ENCODE measurements around the gene CNTFR.

CNTFR gene

DNA sequence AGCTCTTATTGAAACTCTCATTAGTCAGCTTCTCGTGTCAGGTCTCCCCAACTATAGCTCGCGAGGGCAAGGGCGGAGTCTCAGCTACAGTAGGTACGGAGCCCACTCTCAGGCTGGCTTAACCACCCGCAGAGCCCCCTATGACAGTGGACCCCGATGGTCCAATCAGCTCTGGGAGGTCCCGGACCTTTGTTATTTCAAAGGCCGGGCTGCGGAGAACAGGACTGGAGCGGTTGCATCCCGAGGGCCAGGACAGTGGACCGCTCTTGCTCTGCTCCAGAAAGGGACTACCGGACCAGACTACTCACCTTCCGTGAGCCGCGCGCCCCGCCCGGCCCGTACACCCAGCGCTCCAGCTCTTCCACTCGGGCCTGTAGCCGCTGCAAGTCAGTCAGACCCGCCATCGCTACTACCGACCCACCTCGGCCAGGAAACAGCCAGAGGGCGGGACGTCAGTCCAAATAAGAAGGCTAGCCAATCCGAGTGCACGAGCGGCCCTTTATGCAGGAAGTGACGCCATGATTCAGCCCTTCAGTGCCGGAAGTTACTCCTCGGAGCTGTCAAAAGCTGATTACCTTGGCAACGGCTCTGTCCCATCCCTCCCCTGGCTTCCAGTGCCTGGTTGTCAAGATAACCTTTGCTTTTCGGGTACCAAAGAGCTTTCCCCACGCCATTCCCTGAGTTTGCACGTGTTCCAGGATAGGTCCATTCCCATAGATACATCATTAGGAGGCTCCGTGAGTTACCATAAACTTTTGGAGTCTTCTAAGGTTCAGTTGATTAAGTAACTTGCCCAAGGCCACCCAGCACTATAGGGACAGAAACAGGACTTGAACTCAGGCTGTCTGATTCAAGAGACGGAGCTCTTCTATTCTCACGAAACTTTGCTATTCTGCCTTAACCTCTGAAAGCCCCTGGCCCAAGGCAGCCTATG, 30.8 kb upstream of the CNTFR start, which contains the start of gene DCTN3:
Gene DCTN3 (minus strand): TSS at position 435 of the 934 bp plus-strand sequence. CDS start 31 bp downstream, at position 404.
- DNase-seq (ENCODE audit: low read depth): peak; percentile 80

DNA sequence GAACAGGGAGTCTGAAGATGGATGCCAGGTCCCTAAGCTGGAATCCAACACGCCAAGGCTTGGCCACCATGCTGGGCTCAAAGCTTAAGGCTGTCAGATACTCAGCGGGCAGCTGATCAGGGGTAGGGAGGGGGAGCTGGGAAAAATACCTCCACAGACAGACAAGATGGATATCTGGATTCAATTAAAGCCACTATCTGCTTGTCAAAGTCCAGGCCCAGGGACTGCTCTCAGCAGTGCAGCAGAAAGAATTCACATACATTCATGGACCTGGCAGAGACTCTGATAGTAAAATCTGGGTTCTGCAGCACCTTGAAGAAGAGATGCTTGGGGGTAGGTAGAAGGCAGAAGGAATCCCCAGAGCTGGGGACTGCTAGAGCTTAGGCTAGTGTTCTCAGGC, 25.6 kb upstream of the CNTFR start:
- no peak for DNase-seq (ENCODE audit: low read depth)

DNA sequence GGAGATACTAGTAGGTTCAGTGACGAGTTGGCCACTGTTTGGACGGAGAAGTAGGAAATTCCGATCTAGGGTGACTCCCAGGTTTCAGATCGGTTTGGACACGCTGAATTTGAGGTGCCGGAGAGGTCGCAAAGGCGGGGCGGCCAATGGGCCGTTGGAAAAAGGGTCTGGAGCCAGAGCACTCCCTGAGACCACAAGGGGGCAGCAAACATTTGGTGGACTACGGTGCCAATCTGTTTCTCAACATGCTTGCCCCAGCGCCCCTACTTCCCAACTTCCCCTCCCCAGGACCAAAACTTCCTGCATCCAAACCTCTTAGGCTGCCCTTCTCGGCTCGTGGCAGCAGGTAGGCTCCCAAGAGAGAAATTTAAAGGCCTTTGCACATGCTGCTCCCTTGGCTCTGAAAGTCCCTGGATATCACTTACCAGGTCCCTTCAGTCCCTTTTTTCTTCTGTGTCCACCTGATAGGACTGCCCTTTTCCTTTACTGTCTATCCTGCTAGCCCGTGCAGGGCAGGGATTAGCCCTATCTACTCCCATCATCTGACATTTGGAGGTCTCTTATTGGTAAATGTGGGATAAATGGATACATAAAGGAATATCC, 23.4 kb upstream of the CNTFR start:
- peak; percentile 48 for DNase-seq (ENCODE audit: low read depth)

DNA sequence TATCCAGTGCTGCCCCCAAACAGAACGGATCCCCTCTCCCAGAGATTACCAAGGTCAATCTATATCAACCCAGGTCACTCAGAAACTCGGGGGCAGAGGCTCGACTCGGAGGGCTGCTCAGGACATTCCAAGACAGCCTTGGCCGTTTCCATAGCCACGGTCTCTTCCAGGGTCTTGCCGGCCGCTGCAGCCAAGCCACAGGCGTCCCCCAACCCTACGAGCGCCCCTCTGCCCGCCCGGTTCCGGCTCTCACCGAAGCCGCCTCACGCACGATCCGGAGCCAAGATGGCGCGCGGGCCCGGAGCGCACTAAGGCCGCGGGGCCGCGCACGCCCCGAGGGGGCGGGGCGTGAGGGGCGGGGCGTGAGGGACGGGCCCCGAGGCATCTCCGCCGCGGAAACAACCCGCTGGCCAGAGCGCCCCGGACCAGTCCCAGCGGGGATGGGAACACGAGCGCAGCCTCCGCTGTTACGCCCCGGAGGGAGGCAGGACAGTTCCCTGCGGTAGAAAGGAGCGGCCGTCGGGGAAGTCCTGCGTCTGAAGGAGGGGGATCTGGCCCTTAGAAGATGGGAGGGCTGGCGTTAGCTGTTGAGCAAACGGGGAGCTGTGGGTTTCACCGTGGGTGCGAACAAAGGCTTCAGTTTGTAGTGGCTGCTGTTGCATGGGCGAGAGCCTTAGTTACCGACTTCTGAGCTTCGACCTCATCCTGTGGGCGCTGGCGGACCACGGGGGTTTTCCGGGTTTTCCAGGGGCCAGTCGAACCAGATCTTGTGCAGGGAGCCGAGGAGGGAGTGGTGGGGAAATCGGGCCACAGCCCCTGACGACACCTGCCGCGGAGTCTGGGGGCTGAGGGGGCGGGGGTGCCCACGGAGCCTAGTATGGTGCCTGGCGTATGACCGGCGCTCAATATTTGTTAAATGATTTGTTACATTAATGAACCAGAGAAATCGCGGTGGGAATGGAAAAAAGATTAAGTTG, 22.6 kb upstream of the CNTFR start, which contains the start of gene RPP25L:
Gene RPP25L (minus strand): TSS at position 287 of the 977 bp plus-strand sequence. CDS start 801 bp downstream, outside the sequence.
- DNase-seq (ENCODE audit: low read depth): peak; percentile 76

DNA sequence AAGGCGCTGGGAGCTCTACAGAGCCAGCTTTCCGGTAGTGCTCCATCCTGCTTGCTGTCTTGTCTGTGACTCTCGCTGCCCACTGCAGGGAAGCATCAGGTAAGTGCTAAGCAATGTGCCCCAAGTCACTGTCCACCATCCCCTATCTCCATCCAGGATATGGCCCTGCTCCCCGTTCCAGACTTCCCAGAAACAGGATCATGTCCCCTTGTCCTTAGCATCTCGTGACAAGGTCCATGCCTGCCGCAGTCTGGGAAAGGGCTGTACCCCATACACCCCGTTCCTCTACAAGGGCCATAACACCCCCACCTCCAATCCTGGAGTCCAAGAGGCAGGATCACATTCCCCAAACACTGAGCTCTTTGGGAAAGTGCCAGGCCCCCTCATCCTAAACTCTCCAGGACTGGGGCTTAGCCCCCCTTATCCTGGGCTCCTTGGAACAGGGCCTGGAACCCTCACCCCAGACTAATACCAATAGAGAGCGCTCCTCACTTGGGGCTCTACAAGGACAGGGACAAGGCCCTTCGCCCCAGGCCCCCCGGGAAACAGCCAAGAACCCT, 21.8 kb upstream of the CNTFR start:
- DNase-seq (ENCODE audit: low read depth): no peak

DNA sequence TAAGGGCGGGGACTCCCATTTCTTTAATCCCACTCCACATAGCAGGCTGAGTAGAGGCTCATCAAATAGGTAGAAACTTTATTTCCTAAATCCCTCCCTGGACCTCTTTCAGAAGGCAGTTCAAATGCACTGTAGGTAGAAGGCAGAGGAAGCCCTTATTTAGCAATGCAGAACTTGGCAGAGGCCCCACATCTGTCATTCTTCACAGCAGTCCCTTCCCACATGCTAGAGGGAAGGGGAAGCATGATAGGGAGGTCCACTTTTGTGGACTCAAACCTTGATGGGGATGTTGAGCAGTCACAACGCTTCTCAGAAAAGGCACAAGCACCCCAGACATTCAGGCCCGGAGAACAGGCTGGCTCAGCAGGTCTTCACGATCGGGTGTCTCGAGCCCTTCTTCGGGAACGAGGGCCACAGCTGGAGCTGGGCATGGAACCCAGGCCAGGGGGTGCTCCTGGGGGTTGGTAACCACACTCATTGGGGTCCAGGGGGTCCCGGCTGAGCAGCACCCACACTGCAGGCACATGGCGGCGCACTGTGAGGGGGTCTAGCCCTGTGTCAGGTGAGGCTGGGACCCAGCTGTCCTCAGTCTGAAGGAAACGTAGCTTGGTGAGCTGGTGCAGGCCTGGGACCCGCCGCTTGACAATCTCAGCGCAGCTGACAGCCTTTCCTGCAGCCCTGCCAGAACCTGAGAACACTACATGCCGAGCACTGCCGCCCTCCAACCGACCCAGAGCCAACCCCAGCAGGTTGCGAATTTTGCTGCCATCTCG, 21.1 kb upstream of the CNTFR start:
- DNase-seq (ENCODE audit: low read depth): no peak

DNA sequence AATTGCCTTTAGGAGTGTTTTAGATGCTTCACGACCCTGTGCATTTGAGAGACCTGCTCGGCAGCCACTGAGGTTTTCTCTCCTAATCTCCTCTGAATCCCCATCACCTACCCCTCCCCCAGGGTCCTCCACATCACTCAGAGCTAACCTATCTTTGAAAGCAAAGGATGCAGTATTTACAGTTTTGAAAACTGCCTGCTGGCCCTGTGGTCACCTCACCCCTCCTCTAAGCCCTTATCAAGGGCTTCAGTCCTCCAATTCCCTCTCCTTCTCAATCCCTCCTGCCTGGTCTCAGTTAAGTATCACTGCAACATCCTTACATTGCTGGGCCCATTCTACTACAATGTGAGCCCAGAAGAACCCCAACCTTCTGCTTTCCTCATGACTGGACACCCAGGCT, 17.8 kb upstream of the CNTFR start:
- no peak for DNase-seq (ENCODE audit: low read depth)

DNA sequence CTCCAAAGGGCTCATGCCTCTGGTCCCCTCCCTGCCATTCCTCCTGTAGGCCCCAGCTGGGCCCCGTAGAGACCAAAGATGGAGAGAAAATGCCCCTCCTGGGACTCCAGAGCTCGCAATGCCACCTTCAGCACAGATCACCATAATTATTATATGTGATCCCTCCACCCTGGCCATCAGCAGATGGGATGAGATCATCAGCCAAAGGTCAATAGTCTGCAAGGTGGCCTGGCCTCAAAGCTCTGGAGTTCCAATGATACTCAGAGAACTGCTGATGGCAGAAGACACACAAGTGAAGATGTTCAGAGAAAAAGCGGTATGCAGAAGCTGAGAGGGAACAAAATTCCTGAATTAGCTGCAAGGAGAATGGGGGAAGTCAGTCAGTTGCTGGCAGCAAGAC, 17.4 kb upstream of the CNTFR start:
- DNase-seq (ENCODE audit: low read depth): no peak

DNA sequence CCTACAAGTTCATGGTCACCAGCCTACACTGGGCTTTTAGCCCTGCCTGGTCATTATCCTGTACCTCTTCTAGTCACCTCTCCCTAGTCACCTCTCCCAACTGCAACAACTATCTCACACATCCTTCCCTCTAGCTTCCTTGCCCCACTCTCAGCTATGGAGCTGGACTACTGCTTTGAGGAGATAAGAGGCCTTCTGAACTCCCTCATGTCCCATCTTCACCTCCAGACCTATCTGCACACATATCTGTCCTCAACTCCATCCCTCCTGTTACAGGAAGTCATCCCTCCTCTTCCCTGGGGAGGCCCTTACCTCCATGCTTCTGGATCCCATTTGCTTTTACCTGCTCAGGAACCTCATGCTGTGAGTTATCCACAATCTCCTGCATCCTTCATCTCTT, 16.7 kb upstream of the CNTFR start:
- DNase-seq (ENCODE audit: low read depth): no peak

DNA sequence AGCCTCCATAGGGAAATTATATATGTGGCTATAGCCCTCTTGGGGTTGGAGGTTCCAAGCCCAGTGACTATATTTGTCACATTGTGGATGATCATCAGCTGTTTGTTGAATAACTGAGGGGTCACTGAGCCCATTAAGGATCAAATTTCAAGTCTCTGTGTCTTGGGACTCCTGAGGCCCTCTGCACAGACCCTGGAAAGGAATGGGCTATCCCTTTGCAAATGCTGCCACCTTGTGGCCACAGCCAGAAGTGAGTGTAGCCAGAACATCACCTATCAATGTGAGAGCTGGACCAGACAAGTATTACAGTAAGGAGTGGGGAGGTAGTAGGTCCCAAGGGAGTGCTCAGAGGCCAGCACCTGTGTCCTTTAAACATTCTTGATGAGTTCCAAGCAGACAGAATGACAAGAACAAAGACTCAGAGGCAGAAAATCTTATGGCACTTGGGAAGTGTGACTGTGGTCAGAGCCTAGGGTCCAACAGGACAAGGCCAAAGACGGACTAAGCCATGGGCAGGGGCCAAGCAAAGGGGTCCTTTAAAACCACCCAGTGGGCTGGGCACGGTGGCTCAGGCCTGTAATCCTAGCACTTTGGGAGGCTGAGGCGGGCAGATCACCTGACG, 14.2 kb upstream of the CNTFR start:
- DNase-seq (ENCODE audit: low read depth): peak; percentile 76

DNA sequence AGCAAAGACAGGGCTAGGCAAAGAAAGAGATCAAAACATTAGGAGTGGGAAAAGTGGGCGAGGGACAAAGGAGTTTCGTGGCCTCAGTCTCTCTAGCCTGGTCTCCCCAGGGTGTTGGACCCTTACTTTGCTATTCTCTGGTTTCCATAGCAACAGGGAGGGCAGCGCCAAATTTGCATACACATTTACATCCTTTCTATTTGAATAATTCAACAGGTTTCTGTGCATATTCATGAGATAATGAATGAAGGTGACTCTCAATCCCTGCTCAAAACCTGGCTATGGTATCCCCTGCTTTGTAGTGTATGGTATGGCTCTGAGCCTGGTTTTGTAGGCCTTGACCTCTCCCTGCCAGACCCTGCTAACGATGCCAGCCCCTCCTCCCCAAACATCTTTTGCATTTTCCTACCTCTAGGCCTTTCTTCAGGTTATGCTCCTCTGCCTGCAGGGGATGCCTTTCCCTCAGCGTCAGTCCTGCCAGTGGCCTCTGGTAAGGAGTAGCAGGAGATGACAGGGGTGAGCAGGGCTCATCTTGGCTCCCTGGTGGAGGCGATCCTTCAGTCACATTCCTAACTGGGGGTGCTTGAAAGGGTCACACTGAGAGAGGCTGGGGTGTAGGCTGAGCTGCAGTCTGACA, 12.5 kb upstream of the CNTFR start:
- DNase-seq (ENCODE audit: low read depth): no peak

DNA sequence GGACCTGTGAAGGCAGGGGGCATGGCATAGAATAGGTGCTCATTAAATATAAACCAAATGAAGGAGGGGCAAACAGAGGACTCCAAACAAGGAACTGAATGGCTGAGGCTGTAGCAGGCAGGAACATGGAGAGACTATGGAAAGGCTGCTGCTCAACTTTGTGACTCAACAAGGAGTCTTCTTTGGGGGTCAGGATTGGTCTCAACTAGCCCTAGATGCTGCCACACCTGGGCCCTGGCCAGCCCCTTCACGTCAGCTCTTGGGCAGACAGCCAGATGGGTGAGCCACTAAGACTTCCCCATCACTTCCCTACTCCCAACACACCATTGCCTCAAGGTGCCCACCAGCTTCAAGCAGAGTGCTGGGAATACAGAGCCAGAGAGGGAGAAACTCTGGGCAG, 11.4 kb upstream of the CNTFR start:
- no peak for DNase-seq (ENCODE audit: low read depth)

DNA sequence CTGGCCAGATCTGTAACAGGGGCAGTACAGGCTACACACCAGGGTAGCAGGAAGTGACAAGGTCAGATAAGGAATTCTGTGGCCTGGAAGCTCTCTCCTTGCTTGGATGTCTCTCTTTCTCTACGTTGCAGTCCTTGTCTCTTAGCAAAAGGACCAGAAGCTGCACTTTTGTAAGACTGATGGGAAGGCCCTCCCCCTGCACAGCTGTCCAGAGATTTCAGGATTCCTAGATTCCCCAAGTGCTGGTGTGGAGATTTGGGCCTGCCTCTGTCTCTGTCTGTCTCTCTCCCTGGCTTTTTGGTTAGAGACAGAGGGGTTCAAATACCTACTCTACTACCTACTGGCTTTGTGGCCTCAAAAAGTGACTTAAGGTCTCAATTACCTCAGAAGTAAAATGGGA, 10.0 kb upstream of the CNTFR start:
- no peak for DNase-seq (ENCODE audit: low read depth)

DNA sequence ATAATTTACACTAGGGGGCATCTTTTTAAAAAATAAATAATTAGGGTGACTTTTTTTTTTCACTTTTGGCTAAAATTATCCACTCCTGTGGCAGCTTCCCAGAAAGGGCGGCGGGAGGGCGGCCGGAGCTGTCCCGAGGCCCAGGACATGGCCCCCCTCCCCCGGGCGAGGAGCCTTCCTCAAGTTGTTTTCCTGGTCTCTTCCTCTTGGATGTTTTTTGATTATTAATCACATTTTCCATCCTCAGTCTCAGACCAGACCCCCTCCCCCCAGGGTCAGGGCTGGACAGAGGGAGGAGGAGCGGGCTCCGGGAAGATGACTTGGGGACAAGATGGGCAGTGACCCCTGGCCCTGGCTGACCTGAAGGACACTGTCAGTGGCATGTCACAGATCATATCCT, 4.7 kb upstream of the CNTFR start:
- DNase-seq (ENCODE audit: low read depth): no peak

DNA sequence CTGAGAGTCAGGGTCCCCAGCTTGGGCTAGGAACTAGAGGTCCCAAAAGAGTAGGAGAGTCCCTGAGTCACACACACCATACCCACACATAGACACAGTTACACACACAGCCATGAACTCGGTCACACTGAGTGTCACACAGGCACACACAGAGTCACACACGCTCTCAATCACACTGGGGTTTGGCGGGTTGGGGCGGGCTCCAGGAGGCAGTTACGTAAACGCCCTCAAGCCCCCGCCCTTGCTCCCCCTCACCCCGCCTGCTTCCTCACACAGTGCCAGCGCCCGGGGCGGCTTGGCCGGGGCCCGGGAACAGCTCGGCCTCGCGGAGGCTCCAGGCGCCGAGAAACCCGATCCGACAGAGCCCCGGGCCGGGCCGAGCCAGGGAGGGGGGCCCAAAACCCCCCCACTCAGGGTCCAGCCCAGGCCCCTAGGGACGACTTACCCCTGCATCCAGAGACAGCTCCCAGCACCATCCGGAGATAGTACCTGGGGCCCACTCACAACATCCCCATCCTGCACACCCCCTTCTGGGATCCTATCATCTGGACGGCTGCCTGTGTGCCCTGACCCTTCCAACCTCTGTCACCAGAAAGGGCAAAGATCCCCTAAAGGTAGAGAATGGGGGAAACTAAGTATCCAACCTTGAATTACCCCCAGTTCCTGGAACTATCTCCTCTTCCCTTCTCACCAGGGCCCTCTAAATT, 3.5 kb upstream of the CNTFR start:
- DNase-seq (ENCODE audit: low read depth): no peak

DNA sequence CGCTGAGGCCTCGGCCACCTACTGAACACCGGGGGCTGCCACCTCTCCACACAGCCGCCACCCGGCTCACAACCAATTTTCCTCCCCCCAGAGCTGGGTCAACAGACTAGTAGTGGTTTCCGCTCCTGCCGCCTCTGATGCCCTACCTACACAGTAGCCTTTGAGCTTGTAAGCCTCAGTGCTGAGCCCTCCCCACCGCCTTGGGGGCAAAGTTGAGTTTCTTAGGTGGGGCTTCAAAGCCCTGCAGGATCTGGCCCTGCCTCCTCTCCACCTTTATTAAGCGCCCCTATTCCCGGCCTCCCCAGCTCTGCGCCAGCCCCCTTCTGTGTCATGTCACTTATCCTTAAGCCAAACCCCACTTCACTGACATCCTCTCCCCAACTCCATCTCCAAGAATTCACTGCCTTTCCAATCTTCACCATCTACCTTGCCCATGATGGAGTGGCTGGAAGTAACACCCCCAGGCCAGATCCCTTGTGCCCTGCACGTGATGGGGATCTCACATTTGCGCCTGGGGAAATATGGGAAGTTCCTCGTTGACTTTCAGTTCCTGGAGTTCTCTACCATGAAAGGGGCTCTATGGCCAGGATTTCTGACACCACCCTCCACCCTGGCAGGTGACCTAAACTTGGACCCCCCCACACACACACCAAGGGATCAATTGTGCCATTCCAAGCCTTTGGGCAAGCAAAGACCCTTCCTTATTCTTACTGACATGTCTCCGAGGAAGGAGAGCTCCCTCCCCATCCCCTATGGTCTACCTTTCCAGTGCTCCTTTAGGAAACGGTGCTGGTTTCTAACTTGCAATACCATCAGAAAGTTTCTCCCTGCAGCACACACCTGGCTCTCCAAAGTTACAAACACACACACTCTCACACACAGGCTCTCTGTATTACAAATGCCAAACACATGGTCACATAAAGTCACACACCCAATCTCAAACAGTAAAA, 2.7 kb upstream of the CNTFR start:
- no peak for DNase-seq (ENCODE audit: low read depth)

DNA sequence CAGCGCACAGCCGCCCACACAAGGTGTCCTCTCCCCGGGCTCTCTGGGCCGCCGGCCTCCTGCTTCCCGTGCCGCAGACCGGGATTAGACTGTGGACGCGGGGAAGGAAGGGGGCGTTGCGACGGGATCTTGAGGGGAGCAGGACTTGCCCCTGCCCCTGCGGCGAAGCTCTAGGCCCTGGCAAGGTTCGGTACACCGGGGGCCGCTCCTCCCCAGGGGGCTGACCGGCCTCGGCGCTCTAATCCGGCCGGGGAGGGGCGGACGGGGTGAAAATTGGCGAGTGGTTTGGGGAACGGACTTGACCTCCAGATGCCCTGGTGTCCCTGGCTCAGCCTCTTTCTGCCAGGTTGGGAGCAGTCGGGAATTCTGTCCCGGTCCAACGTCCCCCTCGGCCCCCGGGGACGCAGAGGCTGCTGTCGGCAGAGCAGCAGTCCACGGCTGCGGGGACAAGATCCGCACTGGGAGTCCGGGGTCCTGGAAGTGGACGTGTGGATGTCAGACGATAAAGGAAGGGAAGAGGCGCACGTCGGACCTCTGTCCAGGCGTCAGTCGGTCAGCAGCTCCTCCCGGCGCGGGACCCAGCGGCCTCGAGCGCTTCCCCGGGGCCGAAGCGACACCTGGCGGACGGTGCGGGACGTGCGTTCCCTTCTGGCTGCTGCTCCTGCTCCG, 1.9 kb upstream of the CNTFR start:
- DNase-seq (ENCODE audit: low read depth): peak; percentile 70

Data from stimulated activated CD8-positive, alpha-beta memory T cell treated with anti-CD3 and anti-CD28 coated beads, Interleukin-4, amount 100 ng/mL, for 24 hours (primary cell).